Adrenal gland (tissue), 12 donors: ENCODE results near the gene DUSP18. TPM values are rescaled to one million over a fixed set of nuclear protein-coding genes. Genes with fewer than 3 reads are reported as not detected.
A peak's percentile ranks its signal among the peaks of the same experiment; 100 is the strongest.

ENCODE experiments used
- DNase-seq, 7 donors: peaks; one replicate each; pipeline ENCODE4 v3.0.0-alpha.2; 2019 to 2020
- H3K27ac ChIP-seq, 5 donors: fragments of 200-600 bp; sonication (generic) in 4 of 5; 1 replicate in 3 of 5; 2 replicates in 2 of 5; pipeline versions ENCODE4 v1.5.1 to v1.8.0; 2016 to 2020; ENCODE audit warnings: mild to moderate bottlenecking in 1 of 5
- H3K27me3 ChIP-seq: fragments of 200-600 bp; 2 replicates; pipeline ENCODE4 v1.8.0; 2021
- H3K36me3 ChIP-seq, 2 donors: fragments of 200-600 bp; replicated peaks in 1 of 2; 1 replicate in 1 of 2; 2 replicates in 1 of 2; pipeline versions ENCODE4 v1.5.1 to v1.8.0; 2018 to 2022
- H3K4me1 ChIP-seq, 2 donors: fragments of 200-600 bp; replicated peaks in 1 of 2; 1 replicate in 1 of 2; 2 replicates in 1 of 2; pipeline versions ENCODE4 v1.5.1 to v1.8.0; 2018 to 2021
- H3K4me3 ChIP-seq, 4 donors: fragments of 200-600 bp; sonication (generic) in 3 of 4; one replicate each; pipeline ENCODE4 v1.5.1; 2016 to 2018
- H3K9me3 ChIP-seq, 3 donors: fragments of 200-600 bp; sonication (generic) in 1 of 3; replicated peaks in 1 of 3; 1 replicate in 2 of 3; 2 replicates in 1 of 3; pipeline versions ENCODE4 v1.5.1 to v1.8.0; 2016 to 2021
- POLR2A ChIP-seq, 2 donors: fragments of 450-650 bp; IDR thresholded peaks; one replicate each; pipeline ENCODE4 v1.6.1; 2017; ENCODE audit warnings: antibody characterized with exemption in 2 of 2, mild to moderate bottlenecking in 2 of 2, moderate library complexity in 1 of 2
- WGBS, 4 donors: extraction: QIAGEN DNeasy Blood & Tissue Kit in 2 of 4; methylation state at CpG; one replicate each; pipeline versions ENCODE4 v1.1.5 to v1.1.7; 2013 to 2017; 5-methylcytosine and 5-hydroxymethylcytosine counted together
- intact Hi-C, 2 donors: fragments of 100-400 bp; cut with DNase I; formaldehyde crosslinking; loops; one replicate each; pipeline versions ENCODE4 v1.14.1 to v1.15.0; 2022 to 2023
- polyA plus RNA-seq, 3 donors: library from polyadenylated mRNA; stranded (reverse); fragments of 200-250 nt in 2 of 3; fragments of 350-450 nt in 1 of 3; fragmentation: Illumina TruSeq in 1 of 3; extraction: RNeasy Lipid Tissue Mini Kit (QIAGEN cat#74804) in 1 of 3; gene quantifications; one replicate each; pipeline ENCODE4 v1.2.3, GENCODE V29; 2013 to 2014
- total RNA-seq, 9 donors: library from RNA; depleted of rRNA in 4 of 9; stranded (reverse); fragments of >200 nt in 4 of 9; fragments of 120-200 nt in 1 of 9; fragmentation: NEBNext Ultra II Directional in 1 of 9; extraction: Animal tissue kit (Norgen Biotek cat#: 25700) in 1 of 9; gene quantifications; one replicate each; pipeline versions ENCODE4 v1.1.0 to v1.2.4, GENCODE V29; 2013 to 2023
- TF ChIP-seq, protein P1 (sequence below), 6 experiments: fragments of 450-650 bp in 4 of 6; fragments of 200-600 bp in 2 of 6; sonication (generic) in 1 of 6; IDR thresholded peaks; 1 replicate in 5 of 6; 2 replicates in 1 of 6; pipeline versions ENCODE4 v1.5.1 to v1.8.0; 2016 to 2021; ENCODE audit warnings: antibody characterized with exemption in 6 of 6, mild to moderate bottlenecking in 2 of 6, moderate library complexity in 1 of 6
- donor health status: healthy with polysubstance abuse.
- donor health status: Bipolar disorder and iron deficiency.
- donor health status: DM: yes; HTN: yes; CAD: no.
- donor health status: DM: no; HTN: no; CAD: no.
- donor health status: DM: no; HTN: no; CAD: no.
- donor health status: DM: yes; HTN: yes; CAD: no.

The DUSP18 gene
- total and polyA plus RNA-seq, 12 donors: 1.4 to 8.9 (median 5.4) TPM

DNA sequence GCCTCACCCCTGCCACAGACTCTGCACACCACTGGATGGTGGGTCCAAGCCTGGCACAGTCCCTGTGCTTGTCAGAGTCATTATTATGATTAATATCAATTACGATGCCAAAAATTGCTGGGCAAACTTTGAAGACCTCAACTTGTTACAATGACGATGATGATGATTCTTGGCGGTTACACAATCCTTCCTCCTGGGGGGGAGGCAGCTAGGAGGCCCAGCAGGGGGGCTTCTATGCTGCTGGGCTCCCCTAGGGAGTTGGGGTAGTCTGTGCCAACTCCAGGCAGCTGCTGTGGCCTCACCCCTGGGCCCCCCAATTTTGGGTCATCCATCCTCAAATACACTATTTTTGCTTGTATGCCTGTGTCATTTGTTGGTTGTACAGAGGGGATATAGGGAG lies 20.1 kb downstream of the DUSP18 start:
- Histone ChIP-seq H3K36me3 (no peaks in the 10 kb centered on the region), H3K27me3 (no peaks in the 10 kb centered on the region), H3K4me1 (peaks cover 0 to 9% of the 10 kb centered on the region in 2 donors), H3K4me3 (no peak overlapping the region), H3K9me3 (no peaks in the 10 kb centered on the region), H3K27ac (no peak overlapping the region)
- WGBS, 4 donors: 62 to 81% (median 77%) methylated on average over 3 of the region's 3 CpGs
- TF ChIP-seq POLR2A (IDR thresholded peaks at IDR 0.05): no peak
- TF ChIP-seq, protein P1, sequence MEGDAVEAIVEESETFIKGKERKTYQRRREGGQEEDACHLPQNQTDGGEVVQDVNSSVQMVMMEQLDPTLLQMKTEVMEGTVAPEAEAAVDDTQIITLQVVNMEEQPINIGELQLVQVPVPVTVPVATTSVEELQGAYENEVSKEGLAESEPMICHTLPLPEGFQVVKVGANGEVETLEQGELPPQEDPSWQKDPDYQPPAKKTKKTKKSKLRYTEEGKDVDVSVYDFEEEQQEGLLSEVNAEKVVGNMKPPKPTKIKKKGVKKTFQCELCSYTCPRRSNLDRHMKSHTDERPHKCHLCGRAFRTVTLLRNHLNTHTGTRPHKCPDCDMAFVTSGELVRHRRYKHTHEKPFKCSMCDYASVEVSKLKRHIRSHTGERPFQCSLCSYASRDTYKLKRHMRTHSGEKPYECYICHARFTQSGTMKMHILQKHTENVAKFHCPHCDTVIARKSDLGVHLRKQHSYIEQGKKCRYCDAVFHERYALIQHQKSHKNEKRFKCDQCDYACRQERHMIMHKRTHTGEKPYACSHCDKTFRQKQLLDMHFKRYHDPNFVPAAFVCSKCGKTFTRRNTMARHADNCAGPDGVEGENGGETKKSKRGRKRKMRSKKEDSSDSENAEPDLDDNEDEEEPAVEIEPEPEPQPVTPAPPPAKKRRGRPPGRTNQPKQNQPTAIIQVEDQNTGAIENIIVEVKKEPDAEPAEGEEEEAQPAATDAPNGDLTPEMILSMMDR (IDR thresholded peaks at IDR 0.05): no peak
- intact Hi-C loops: no loop called here
- no peak for DNase-seq

DNA sequence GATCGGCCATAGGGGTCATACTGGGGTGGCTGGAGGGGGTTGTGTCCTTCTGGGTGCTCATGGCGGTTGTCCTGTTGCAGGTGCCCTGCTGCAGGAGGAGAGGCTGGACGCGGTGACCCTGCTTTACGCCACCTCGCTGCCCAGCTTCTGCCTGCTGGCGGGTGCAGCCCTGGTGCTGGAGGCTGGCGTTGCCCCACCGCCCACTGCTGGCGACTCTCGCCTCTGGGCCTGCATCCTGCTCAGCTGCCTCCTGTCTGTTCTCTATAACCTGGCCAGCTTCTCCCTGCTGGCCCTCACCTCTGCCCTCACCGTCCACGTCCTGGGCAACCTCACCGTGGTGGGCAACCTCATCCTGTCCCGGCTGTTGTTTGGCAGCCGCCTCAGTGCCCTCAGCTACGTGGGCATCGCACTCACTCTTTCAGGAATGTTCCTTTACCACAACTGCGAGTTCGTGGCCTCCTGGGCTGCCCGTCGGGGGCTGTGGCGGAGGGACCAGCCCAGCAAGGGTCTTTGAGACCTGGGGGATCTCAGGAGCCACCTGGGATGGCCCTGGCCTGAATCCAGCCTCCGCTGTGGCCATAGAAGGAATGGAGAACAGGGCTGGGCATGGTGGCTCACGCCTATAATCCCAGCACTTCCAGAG lies 21.0 kb downstream of the DUSP18 start:
- H3K9me3 ChIP-seq: no peaks in the 10 kb centered on the region
- intact Hi-C loops: no loop called here
- peaks cover 0 to 9% of the 10 kb centered on the region in 2 donors for H3K4me1 ChIP-seq
- H3K27me3 ChIP-seq: no peaks in the 10 kb centered on the region
- DNase-seq: no peak
- no peaks in the 10 kb centered on the region for H3K36me3 ChIP-seq
- H3K27ac ChIP-seq: no peak overlapping the region
- H3K4me3 ChIP-seq: no peak overlapping the region
- 91 to 96% (median 95%) methylated on average over 14 to 25 of the region's 25 CpGs for WGBS, 4 donors
- TF ChIP-seq, protein P1 (IDR thresholded peaks at IDR 0.05): no peak
- TF ChIP-seq POLR2A (IDR thresholded peaks at IDR 0.05): no peak

DNA sequence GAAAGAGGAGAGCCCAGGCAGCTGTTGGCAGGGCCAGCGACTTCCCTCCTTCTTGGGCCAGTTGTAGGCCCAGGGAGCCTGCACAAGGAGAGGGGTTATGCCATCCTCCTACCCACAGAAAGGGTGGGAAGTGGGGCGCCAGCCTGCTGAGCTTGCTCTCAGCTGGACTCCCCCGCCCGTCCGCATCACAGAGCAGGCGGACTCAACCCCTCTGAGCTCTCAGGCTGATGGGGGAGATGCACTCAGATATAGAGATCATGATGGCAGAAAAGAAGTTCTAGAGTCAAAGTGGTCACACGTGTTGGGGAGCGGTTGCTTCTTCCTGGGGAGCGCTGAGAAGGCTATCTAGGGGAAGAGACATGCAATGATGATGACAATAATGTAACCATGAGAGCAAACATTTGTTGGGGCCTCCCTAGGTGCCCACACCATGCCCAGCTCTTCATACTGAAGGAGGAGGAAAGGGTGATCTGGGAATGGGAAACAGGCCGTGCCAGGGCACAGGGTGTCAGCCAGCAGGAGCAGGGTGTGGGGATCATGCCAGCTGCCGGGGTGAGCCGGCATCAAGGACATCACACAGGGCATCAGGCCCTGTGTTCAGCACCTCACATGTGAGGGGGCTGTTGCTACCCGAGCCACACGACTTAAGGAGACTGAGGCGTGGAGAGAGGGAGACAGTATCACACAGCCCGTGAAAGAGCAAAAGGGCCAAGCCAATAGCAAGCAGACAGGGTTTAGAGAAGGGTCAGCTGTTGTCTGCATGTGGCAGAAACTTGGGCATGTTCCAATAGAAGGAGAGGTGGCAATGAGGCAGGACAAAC lies 24.4 kb downstream of the DUSP18 start:
- peak overlapping the region in 1 of 5 donors; percentile 52 for H3K27ac ChIP-seq
- peaks cover 0 to 9% of the 10 kb centered on the region in 2 donors for H3K4me1 ChIP-seq
- no peaks in the 10 kb centered on the region for H3K36me3 ChIP-seq
- H3K27me3 ChIP-seq: no peaks in the 10 kb centered on the region
- no peak overlapping the region for H3K4me3 ChIP-seq
- WGBS, 4 donors: 82 to 87% (median 85%) methylated on average over 15 to 16 of the region's 16 CpGs
- intact Hi-C loops: no loop called here
- DNase-seq: peak in 1 of 7 donors; percentile 19
- TF ChIP-seq, protein P1 (IDR thresholded peaks at IDR 0.05): no peak
- no peak for TF ChIP-seq POLR2A (IDR thresholded peaks at IDR 0.05)
- no peaks in the 10 kb centered on the region for H3K9me3 ChIP-seq

DNA sequence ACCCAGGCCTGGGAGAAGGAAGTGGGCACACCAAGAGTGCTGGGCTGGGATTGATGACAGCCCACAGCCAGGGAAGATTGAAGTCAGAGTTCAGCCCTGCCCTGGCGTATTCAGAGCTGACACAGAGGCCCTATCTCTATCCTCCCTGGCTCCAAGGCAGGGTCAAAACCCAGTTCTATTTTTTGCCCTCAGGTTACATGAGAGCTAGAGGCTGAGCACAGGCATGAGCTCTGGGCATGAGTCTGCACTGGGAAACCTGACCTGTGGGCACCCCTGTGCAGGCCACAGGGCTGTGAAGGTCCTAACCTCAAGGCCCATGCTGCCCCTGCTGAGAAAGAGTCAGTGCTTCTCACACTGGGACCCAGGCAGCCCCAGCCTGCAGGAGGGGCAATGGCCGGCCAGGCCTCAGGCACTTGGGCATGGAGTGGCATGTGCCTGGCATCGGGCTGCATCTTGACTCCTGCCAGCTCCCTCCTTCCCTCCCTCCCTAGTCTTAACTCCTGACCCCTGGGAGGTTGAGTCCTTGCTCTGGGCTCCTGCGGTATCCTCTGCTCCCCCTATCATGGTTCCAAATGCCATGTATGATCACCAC lies 26.7 kb downstream of the DUSP18 start:
- Histone ChIP-seq H3K4me3 (no peak overlapping the region), H3K4me1 (peaks cover 17 to 30% of the 10 kb centered on the region in 2 donors), H3K27me3 (no peaks in the 10 kb centered on the region), H3K36me3 (no peaks in the 10 kb centered on the region), H3K9me3 (no peaks in the 10 kb centered on the region), H3K27ac (no peak overlapping the region)
- DNase-seq: no peak
- TF ChIP-seq, protein P1 (IDR thresholded peaks at IDR 0.05): no peak
- TF ChIP-seq POLR2A (IDR thresholded peaks at IDR 0.05): no peak
- intact Hi-C loops: no loop called here
- 90 to 100% (median 95%) methylated on average over 1 to 4 of the region's 4 CpGs for WGBS, 4 donors
